ENCODE data around the gene FBXW11. TPM values are rescaled to one million over a fixed set of nuclear protein-coding genes. Genes with fewer than 3 reads are reported as not detected.

FBXW11 gene
- total RNA-seq, 1 experiment from 2014 or later = 46.3 TPM

DNA sequence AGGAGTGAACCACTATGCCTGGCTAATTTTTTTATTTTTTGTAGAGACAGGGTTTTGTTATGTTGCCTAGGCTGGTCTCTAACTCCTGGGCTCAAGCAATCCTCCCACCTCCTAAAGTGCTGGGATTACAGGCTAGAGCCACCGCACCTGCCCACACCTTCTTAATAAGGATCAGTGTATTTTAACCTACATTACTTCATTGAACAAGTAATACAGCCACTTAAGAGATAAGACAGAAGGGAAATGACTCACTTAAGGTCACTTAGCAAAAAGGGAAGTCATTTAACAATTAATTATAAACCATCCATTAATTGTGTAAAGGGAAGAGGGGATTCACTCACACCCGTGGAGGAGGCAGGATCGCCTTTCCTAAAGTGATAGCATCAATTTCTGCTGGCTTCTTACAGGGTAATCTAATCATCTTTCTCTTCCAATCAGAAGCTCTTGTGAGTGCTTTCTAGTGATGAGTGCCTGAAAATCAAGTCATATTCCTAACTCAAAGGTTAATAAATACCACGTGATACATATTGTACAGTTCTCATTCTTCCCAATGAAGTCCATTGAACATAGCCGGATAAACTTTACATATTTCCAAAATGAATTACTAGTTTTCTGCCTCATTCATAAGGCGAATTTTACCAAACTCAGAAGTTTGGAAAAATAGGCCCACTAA is 3.5 kb downstream of the FBXW11 start:
- TF ChIP-seq, protein P1, sequence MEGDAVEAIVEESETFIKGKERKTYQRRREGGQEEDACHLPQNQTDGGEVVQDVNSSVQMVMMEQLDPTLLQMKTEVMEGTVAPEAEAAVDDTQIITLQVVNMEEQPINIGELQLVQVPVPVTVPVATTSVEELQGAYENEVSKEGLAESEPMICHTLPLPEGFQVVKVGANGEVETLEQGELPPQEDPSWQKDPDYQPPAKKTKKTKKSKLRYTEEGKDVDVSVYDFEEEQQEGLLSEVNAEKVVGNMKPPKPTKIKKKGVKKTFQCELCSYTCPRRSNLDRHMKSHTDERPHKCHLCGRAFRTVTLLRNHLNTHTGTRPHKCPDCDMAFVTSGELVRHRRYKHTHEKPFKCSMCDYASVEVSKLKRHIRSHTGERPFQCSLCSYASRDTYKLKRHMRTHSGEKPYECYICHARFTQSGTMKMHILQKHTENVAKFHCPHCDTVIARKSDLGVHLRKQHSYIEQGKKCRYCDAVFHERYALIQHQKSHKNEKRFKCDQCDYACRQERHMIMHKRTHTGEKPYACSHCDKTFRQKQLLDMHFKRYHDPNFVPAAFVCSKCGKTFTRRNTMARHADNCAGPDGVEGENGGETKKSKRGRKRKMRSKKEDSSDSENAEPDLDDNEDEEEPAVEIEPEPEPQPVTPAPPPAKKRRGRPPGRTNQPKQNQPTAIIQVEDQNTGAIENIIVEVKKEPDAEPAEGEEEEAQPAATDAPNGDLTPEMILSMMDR (IDR thresholded peaks at IDR 0.05; ENCODE audit: insufficient read depth in 1 of 2, low read depth in 1 of 2, low read length in 1 of 2, severe bottlenecking in 1 of 2, unreplicated experiment in 1 of 2) = no peak
- no peaks in the 10 kb centered on the region for H3K9me3 ChIP-seq
- ChIA-PET POLR2A (no interaction called here), CTCF (no interaction called here)
- peaks cover 24% of the 10 kb centered on the region for H3K36me3 Mint-ChIP-seq (ENCODE audit: insufficient read depth, unreplicated experiment)
- BruUV-seq (replicated peaks) = no TSS peak
- H3K4me3 Mint-ChIP-seq (ENCODE audit: unreplicated experiment) = no peak overlapping the region
- H3K27me3 Mint-ChIP-seq (ENCODE audit: insufficient read depth, unreplicated experiment) = no peaks in the 10 kb centered on the region
- intact Hi-C loops (cut with micrococcal nuclease; ENCODE audit: unreplicated experiment) = no loop called here
- H3K27ac Mint-ChIP-seq (ENCODE audit: unreplicated experiment) = no peak overlapping the region
- H3K4me3 ChIP-seq (ENCODE audit: low read depth, low read length) = no peak overlapping the region
- H3K9me3 Mint-ChIP-seq (ENCODE audit: unreplicated experiment) = no peaks in the 10 kb centered on the region
- H3K4me1 Mint-ChIP-seq (ENCODE audit: low read depth, unreplicated experiment) = peaks cover 35% of the 10 kb centered on the region
- H3K4me1 ChIP-seq = peaks cover 13% of the 10 kb centered on the region
- H3K36me3 ChIP-seq (ENCODE audit: control insufficient read depth, insufficient read depth, low read length) = no peaks in the 10 kb centered on the region
- H3K27me3 ChIP-seq (replicated peaks; ENCODE audit: control insufficient read depth, insufficient read depth, low read length) = no peaks in the 10 kb centered on the region
- no peak for DNase-seq

DNA sequence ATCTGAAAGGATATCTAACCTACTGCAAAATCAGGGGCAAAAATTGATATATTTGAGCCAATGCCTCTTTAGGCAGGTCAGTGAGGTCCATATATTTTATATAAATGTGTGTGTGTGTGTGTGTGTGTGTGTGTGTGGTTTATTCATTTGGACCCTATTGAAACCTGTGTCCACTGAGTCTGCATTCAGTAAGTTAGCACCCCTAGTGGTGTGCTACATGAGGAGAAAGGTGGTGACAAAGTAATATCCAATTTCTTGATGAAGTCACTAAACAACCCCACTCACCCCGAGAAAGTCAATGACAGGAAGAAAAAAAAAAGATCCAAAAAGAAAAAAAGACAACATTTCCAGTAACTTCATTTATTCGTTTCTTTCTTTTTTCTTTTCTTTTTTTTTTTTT is 4.1 kb downstream of the FBXW11 start:
- no TSS peak for BruUV-seq (replicated peaks)
- Histone ChIP-seq H3K4me1 (peaks cover 14% of the 10 kb centered on the region), H3K4me3 (ENCODE audit: low read depth, low read length) (no peak overlapping the region), H3K36me3 (ENCODE audit: control insufficient read depth, insufficient read depth, low read length) (no peaks in the 10 kb centered on the region), H3K9me3 (no peaks in the 10 kb centered on the region), H3K27me3 (replicated peaks; ENCODE audit: control insufficient read depth, insufficient read depth, low read length) (no peaks in the 10 kb centered on the region)
- TF ChIP-seq, protein P1 (IDR thresholded peaks at IDR 0.05; ENCODE audit: insufficient read depth in 1 of 2, low read depth in 1 of 2, low read length in 1 of 2, severe bottlenecking in 1 of 2, unreplicated experiment in 1 of 2) = peak; percentile 24 to 56
- CTCF ChIA-PET = no interaction called here
- Mint-ChIP-seq H3K36me3 (ENCODE audit: insufficient read depth, unreplicated experiment) (peaks cover 27% of the 10 kb centered on the region), H3K27me3 (ENCODE audit: insufficient read depth, unreplicated experiment) (no peaks in the 10 kb centered on the region), H3K27ac (ENCODE audit: unreplicated experiment) (no peak overlapping the region), H3K4me3 (ENCODE audit: unreplicated experiment) (no peak overlapping the region), H3K4me1 (ENCODE audit: low read depth, unreplicated experiment) (peaks cover 41% of the 10 kb centered on the region), H3K9me3 (ENCODE audit: unreplicated experiment) (no peaks in the 10 kb centered on the region)
- intact Hi-C loops (cut with micrococcal nuclease; ENCODE audit: unreplicated experiment) = no loop called here
- POLR2A ChIA-PET = no interaction called here
- DNase-seq = peak in 1 of 2 experiments; percentile 29

DNA sequence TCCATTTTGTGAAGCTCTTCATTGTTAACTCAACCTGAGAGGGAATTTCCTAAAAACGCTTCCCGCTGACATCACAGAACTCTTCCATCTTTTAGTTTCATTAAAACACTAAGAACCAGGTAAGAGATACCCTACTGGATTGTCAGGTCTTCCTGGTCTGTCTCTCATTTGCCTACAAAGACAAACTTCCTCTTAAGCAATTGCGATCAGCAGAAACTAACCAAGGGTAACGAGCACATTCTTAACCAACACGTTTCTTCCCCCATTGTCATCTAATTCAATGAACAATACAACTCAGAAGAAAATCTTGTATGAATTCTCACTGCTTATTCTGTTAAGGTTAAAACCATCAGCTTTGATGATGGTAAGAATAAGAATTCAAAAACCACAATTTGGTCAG is 6.6 kb downstream of the FBXW11 start:
- ChIA-PET POLR2A (no interaction called here), CTCF (no interaction called here)
- TF ChIP-seq, protein P1 (IDR thresholded peaks at IDR 0.05; ENCODE audit: insufficient read depth in 1 of 2, low read depth in 1 of 2, low read length in 1 of 2, severe bottlenecking in 1 of 2, unreplicated experiment in 1 of 2) = no peak
- no TSS peak for BruUV-seq (replicated peaks)
- Mint-ChIP-seq H3K4me3 (ENCODE audit: unreplicated experiment) (no peak overlapping the region), H3K27me3 (ENCODE audit: insufficient read depth, unreplicated experiment) (no peaks in the 10 kb centered on the region), H3K36me3 (ENCODE audit: insufficient read depth, unreplicated experiment) (peaks cover 24% of the 10 kb centered on the region), H3K9me3 (ENCODE audit: unreplicated experiment) (no peaks in the 10 kb centered on the region), H3K4me1 (ENCODE audit: low read depth, unreplicated experiment) (peaks cover 40% of the 10 kb centered on the region), H3K27ac (ENCODE audit: unreplicated experiment) (no peak overlapping the region)
- peaks cover 25% of the 10 kb centered on the region for H3K4me1 ChIP-seq
- no peaks in the 10 kb centered on the region for H3K27me3 ChIP-seq (replicated peaks; ENCODE audit: control insufficient read depth, insufficient read depth, low read length)
- no peak for DNase-seq
- no peaks in the 10 kb centered on the region for H3K9me3 ChIP-seq
- H3K36me3 ChIP-seq (ENCODE audit: control insufficient read depth, insufficient read depth, low read length) = no peaks in the 10 kb centered on the region
- intact Hi-C loops (cut with micrococcal nuclease; ENCODE audit: unreplicated experiment) = no loop called here
- H3K4me3 ChIP-seq (ENCODE audit: low read depth, low read length) = no peak overlapping the region
